HUES64 (cell line): ENCODE data around the gene HAPLN1.
"Not testable (repeated sequence)": the region's sequence is repeated elsewhere in the genome, so short reads cannot be mapped to it uniquely, and the experiment has no call there.

Experiments
- H3K27ac ChIP-seq: 2 replicates; pipeline ENCODE4 v1.7.0; 2013; ENCODE audit warnings: low read depth, low read length, inconsistent platforms
- H3K27me3 ChIP-seq: 2 replicates; pipeline ENCODE4 v1.6.1; 2013; ENCODE audit warnings: mild to moderate bottlenecking, low read length; ENCODE audit not compliant: insufficient read depth
- H3K36me3 ChIP-seq: 2 replicates; pipeline ENCODE4 v1.6.1; 2013; ENCODE audit warnings: mild to moderate bottlenecking, low read length; ENCODE audit not compliant: insufficient read depth
- H3K4me1 ChIP-seq: 2 replicates; pipeline ENCODE4 v1.6.1; 2013; ENCODE audit warnings: mild to moderate bottlenecking, low read length, moderate library complexity; ENCODE audit not compliant: insufficient read depth
- H3K4me3 ChIP-seq: 2 replicates; pipeline ENCODE4 v1.5.1; 2013; ENCODE audit warnings: mild to moderate bottlenecking, low read length, moderate library complexity
- H3K9ac ChIP-seq: 2 replicates; pipeline ENCODE4 v1.6.1; 2013; ENCODE audit warnings: mild to moderate bottlenecking, low read depth, low read length
- H3K9me3 ChIP-seq: 2 replicates; pipeline ENCODE4 v1.6.1; 2013; ENCODE audit warnings: low read depth, low read length; ENCODE audit not compliant: insufficient read depth
- WGBS: fragments of 150-250, 120-280 bp; methylation state at CpG from one replicate; pipeline ENCODE4 v1.1.7; 2013; ENCODE audit warnings: missing lambda C conversion rate; 5-methylcytosine and 5-hydroxymethylcytosine counted together

HAPLN1 gene

DNA sequence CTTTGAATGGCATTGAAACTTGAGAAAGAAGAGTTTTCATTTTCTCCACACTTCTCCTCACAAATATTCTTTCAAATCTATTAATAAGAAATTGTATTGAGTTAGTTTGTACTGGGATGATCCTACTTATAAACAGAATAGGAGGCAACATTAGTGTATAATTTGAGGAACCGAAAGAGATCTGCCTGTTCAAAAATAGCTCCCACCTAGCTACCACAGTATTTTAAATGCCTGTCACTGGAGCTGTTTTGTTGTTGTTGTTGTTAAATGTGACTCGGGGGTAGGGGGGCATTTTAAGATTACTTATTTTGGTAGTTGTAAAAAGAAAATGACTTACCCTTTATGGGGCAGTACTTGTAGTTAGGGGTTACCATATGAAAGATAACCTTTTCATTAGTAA lies 20.1 kb upstream of the HAPLN1 start:
- no peaks in the 10 kb centered on the region for H3K9me3 ChIP-seq
- H3K4me3 ChIP-seq = no peak overlapping the region
- no peak overlapping the region for H3K27ac ChIP-seq
- no peaks in the 10 kb centered on the region for H3K36me3 ChIP-seq
- 82% methylated on average over 1 of the region's 2 CpGs for WGBS
- no peaks in the 10 kb centered on the region for H3K4me1 ChIP-seq
- no peaks in the 10 kb centered on the region for H3K27me3 ChIP-seq
- H3K9ac ChIP-seq = no peak overlapping the region

DNA sequence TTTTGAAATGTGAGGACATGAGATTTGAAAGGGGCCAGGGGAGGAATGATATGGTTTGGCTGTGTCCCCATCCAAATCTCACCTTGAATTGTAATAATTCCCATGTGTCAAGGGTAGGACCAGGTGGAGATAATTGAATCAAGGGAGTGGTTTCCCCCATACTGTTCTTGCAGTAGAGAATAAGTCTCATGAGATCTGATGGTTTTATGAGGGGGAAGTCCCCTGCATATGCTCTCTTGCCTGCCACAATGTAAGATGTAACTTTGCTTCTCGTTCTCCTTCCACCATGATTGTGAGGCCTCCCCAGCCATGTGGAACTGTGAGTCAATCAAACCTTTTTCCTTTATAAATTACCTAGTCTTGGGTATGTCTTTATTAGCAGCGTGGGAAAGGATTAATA lies 15.5 kb upstream of the HAPLN1 start:
- H3K9me3 ChIP-seq, H3K36me3 ChIP-seq, H3K4me3 ChIP-seq, H3K27me3 ChIP-seq, H3K9ac ChIP-seq, H3K27ac ChIP-seq, H3K4me1 ChIP-seq: not testable (repeated sequence)
- 81% methylated on average over 2 of the region's 2 CpGs for WGBS

DNA sequence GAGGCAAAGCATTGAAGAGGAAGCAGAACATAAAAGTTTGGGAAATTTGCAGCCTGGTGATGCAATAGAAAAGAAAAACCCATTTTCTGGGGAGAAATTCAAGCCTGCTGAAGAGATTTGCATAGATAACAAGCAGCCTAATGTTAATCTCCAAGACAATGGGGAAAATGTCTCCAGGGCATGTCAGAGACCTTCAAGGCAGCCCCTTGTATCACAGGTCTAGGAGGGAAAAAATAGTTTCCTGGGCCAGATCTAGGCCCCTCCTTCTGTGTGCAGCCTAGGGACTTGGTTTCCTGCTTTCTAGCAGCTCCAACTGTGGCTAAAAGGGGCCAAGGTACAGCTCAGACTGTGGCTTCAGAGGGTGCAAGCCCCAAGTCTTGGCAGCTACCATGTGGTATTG lies 14.4 kb upstream of the HAPLN1 start:
- not testable (repeated sequence) for H3K27ac ChIP-seq, H3K27me3 ChIP-seq, H3K36me3 ChIP-seq, H3K4me1 ChIP-seq, H3K9me3 ChIP-seq, H3K9ac ChIP-seq, H3K4me3 ChIP-seq

DNA sequence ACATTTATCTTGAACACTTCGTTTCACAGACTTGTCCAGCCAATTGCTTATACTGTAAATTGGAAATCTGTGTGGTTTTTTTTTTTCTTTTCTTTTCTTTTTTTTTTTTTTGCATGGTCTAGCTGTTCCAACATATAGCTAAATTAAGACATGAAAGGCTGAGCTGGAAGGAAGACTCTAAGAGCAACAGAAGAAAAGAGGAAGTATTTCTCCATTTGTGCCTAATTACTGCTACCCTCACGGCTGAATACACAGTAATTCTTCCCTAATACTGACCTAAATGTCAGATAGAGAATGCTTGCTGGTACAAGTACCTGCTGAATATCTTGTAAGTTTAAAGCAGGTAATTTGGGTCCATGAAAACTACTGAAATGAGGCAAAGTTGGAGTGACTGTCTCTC lies 11.0 kb upstream of the HAPLN1 start:
- 71% methylated on average over 1 of the region's 2 CpGs for WGBS
- no peak overlapping the region for H3K4me3 ChIP-seq

DNA sequence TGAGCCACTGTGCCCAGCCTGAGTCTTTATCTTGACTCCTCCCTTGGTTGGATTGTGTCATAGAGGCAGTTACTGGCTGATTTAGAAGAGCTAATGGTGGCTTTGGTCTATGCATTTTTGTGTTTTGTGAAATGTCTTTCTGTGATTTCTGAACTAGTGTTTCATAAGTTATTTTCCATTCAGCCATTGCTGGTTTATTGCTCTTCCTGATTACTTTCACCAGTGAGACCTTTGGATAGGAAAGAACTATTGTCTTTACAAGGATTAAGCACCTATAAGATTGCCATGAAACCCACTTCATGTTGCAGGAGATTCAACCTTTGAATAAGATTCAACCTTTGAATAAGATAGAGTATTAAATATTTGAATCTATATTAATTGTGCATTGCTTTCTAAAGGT lies 8.7 kb upstream of the HAPLN1 start:
- H3K9me3 ChIP-seq = no peaks in the 10 kb centered on the region
- peaks cover 12% of the 10 kb centered on the region for H3K4me1 ChIP-seq
- no peaks in the 10 kb centered on the region for H3K27me3 ChIP-seq
- H3K4me3 ChIP-seq = no peak overlapping the region
- H3K36me3 ChIP-seq = no peaks in the 10 kb centered on the region
- H3K27ac ChIP-seq = no peak overlapping the region
- H3K9ac ChIP-seq = no peak overlapping the region

More for the DNA sequence above, 11.0 kb upstream of the HAPLN1 start:
- H3K9me3 ChIP-seq = no peaks in the 10 kb centered on the region
- H3K27ac ChIP-seq = no peak overlapping the region
- H3K9ac ChIP-seq = no peak overlapping the region
- H3K27me3 ChIP-seq = no peaks in the 10 kb centered on the region
- no peaks in the 10 kb centered on the region for H3K36me3 ChIP-seq
- no peaks in the 10 kb centered on the region for H3K4me1 ChIP-seq

DNA sequence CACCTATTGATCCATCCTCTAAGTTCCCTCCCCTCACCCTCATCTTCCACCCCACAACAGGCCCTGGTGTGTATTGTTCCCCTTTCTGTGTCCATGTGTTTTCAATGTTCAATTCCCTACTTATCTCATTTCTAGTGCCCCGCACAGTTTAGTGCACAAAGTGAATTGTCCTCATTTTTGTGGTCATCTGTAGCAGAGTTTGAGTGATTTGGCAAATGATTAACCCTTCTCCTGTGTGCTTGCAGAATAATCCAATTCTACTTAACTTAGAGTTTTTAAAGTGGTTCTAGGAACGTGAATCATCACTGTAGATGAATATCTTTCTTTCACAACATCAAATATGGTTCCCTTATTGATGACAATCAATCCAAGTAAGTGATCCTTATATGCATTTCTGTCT lies 6.3 kb upstream of the HAPLN1 start:
- Histone ChIP-seq H3K27ac (no peak overlapping the region), H3K36me3 (no peaks in the 10 kb centered on the region), H3K9me3 (no peaks in the 10 kb centered on the region), H3K4me3 (no peak overlapping the region), H3K9ac (no peak overlapping the region), H3K4me1 (peaks cover 30% of the 10 kb centered on the region), H3K27me3 (no peaks in the 10 kb centered on the region)
- 100% methylated on average over 2 of the region's 2 CpGs for whole genome bisulfite sequencing

DNA sequence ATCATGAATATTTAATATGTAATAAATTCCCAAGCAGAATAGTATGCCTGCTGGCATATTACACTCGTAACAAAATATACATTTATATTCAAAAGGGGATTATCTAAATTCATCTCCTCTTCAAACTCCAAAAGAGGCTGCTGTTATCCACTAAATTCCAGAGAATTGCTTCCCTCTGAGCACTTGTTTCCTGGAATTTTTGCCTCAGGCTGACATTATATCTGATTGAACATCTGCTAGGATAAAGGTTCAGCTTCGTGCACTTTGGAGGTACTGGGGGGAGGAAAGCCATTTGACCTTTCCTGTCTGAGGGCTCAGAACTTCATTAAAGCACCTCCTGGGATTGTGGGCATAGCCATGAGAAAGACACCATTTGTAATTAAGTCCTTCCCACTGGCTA lies 4.3 kb upstream of the HAPLN1 start:
- no peak overlapping the region for H3K4me3 ChIP-seq
- WGBS = 54% methylated on average over 2 of the region's 2 CpGs
- H3K4me1 ChIP-seq = peaks cover 30% of the 10 kb centered on the region
- no peaks in the 10 kb centered on the region for H3K9me3 ChIP-seq
- peaks cover 7% of the 10 kb centered on the region; the same call in 1 of the 2 replicates for H3K27me3 ChIP-seq
- H3K9ac ChIP-seq = no peak overlapping the region
- H3K36me3 ChIP-seq = no peaks in the 10 kb centered on the region
- H3K27ac ChIP-seq = no peak overlapping the region

DNA sequence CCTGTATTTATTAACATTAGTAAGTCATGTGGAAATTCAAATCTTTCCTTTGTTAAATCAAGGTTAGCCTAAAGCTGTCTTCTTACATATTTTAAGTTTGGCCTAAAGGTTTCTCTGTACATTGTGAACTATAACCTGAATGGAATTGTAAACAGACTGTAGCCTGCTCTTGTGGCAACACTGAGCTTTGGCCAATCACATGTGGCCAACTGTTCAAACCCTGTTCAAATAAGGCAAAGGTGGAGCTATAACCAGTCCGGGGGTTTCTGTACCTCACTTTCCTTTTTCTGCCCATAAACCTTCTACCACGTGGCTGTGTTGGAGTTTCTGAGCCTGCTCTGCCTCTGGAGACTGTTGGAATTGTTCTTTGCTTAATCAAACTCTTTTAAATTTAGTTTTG lies 3.3 kb upstream of the HAPLN1 start:
- H3K4me3 ChIP-seq = no peak overlapping the region
- no peaks in the 10 kb centered on the region for H3K36me3 ChIP-seq
- H3K27ac ChIP-seq = no peak overlapping the region
- H3K9me3 ChIP-seq = no peaks in the 10 kb centered on the region
- peaks cover 30% of the 10 kb centered on the region for H3K4me1 ChIP-seq
- 59% methylated on average over 1 of the region's 2 CpGs for WGBS
- peaks cover 7% of the 10 kb centered on the region; the same call in 1 of the 2 replicates for H3K27me3 ChIP-seq
- H3K9ac ChIP-seq = no peak overlapping the region

DNA sequence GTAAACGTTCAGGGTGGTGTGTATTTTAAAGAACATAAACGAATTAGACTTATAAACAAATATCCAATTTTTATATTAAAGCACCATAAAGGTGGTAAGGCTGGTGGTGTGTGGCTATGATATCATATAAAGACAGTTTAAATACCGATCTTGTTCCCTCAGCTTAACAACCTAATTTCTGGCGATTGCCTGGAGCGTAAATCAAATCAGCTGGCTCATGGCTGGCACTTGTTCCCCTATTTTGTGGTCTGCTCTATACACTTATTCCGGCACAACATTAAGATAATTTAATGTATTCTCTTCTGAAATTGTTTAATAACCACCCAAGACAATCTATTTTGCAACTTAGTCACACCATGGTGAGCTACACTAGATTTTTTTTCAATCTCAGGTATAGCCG lies 2.4 kb upstream of the HAPLN1 start:
- WGBS = 81% methylated on average over 5 of the region's 7 CpGs
- Histone ChIP-seq H3K4me1 (peaks cover 30% of the 10 kb centered on the region), H3K9me3 (no peaks in the 10 kb centered on the region), H3K27me3 (peaks cover 7% of the 10 kb centered on the region; the same call in 1 of the 2 replicates), H3K4me3 (peak overlapping the region; percentile 75), H3K27ac (no peak overlapping the region), H3K36me3 (no peaks in the 10 kb centered on the region), H3K9ac (no peak overlapping the region; the same call in 1 of the 2 replicates)

DNA sequence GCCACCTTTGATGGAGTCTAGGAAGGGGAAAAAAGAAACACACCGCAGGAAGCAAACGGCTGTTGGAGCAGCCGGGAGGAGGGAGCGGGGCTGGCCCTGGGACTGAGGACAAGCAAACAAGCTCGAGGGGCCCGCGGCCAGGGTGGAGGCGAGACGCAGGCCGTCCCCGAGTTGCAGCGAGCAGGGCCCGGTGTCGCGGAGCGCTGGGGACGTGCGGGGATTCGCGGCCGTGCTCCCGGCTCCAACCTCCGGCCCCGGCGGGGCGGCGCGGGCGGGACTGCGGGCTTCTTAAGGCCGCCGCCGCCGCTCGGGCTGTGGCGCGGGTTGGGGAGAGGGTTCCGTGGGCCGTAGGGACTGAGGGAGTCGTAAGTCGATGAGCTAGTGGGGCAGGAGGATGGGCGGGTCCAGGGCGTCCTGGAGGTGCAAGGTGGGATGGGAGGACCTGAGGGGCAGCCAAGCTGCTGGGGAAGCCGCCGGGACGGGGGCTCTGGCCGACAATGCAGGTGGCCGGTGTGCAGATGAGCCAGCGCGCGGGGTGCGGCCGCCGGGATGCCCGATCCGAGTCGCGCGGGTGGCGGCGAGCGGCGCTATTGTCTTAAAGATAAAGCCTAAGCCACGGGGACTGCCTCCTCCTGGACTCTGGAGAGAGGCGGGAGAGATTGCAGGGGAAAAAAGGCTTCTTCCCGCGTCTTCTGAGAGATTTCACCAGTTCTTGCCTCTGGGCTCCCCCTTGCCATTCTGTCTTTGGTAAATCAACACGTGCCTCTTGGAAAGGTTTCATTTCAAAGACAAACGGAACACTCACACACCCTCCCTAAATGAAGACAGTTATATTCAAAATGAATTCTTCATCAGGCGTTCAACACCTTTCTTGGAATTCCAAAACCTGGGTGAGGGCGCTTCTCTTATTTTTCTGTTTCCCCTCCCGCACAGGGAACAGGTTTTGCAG lies 1.6 kb upstream of the HAPLN1 start:
- Histone ChIP-seq H3K27ac (peak overlapping the region; percentile 27), H3K9me3 (no peaks in the 10 kb centered on the region), H3K27me3 (peaks cover 7% of the 10 kb centered on the region; the same call in 1 of the 2 replicates), H3K4me1 (peaks cover 30% of the 10 kb centered on the region), H3K9ac (peak overlapping the region; percentile 87), H3K4me3 (peak overlapping the region; percentile 75), H3K36me3 (no peaks in the 10 kb centered on the region)
- whole genome bisulfite sequencing = 1% methylated on average over 72 of the region's 72 CpGs

DNA sequence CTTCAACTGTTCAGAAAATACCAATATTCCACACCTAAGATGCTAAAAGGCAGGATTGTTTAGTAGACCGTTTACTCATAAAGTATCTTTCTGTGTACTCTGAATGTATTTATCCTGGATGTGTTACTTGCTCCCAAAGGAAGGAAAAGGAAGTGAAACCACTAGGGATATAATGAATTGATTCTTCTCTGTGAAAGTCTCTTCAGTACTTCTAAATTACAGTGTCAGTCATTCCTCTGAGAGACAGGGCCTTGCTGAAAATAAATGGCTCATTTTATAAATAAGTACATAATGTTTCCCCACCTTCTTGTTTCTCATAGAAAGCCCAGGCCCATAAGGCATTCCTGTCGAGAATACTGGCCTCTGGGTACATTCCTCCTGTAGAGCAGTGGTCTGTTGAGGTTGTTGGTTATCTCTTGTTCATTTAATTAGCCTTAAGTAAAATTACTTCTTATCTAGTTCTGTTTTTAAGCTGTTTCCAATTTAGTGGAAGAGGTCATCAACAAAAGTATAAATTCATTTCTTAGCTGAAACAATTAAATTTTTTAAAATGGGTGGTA lies 1.6 kb downstream of the HAPLN1 start:
- H3K27ac ChIP-seq = no peak overlapping the region
- WGBS = 83% methylated on average over 1 of the region's 2 CpGs
- H3K27me3 ChIP-seq = peaks cover 7% of the 10 kb centered on the region; the same call in 1 of the 2 replicates
- H3K9me3 ChIP-seq = no peaks in the 10 kb centered on the region
- H3K36me3 ChIP-seq = no peaks in the 10 kb centered on the region
- H3K4me1 ChIP-seq = peaks cover 38% of the 10 kb centered on the region
- H3K9ac ChIP-seq = no peak overlapping the region
- H3K4me3 ChIP-seq = peak overlapping the region; percentile 75; the same call in 1 of the 2 replicates
